SK-N-MC (cell line): Measurements from ENCODE around the gene DEGS2.

Source experiments
- EZH2 ChIP-seq: fragments of 200-600 bp; sonication (generic); IDR thresholded peaks from one replicate; pipeline ENCODE4 v1.6.1; 2017; ENCODE audit warnings: antibody characterized with exemption
- FOXP2 ChIP-seq: optimal IDR thresholded peaks from 2 replicates; pipeline ENCODE3; 2011; ENCODE audit warnings: mild to moderate bottlenecking, moderate library complexity; ENCODE audit not compliant: insufficient read depth; ENCODE audit errors: extremely low read length, control extremely low read depth
- POLR2AphosphoS5 ChIP-seq: IDR thresholded peaks from 2 replicates; pipeline ENCODE4 v1.6.1; 2012; ENCODE audit warnings: mild to moderate bottlenecking, low read depth, low read length, borderline replicate concordance

GRCh38 chr14:100191584-100192249 is 32.3 kb upstream of the DEGS2 start:
- TF ChIP-seq EZH2 (no peak), POLR2AphosphoS5 (no peak), FOXP2 (no peak)
